CD1c-positive myeloid dendritic cell (primary cell): ENCODE measurements around the gene CCL21.

Experiments used
- DNase-seq: peaks from one replicate; pipeline ENCODE4 v3.0.0-alpha.2; 2016; ENCODE audit errors: extremely low spot score

The CCL21 gene

GRCh38 chr9:34674440-34674839, 35.5 kb downstream of the CCL21 start:
- no peak for DNase-seq

- DNase-seq = no peak
These were observed 38.6 kb downstream of the CCL21 start for GRCh38 chr9:34671307-34671706.

DNA sequence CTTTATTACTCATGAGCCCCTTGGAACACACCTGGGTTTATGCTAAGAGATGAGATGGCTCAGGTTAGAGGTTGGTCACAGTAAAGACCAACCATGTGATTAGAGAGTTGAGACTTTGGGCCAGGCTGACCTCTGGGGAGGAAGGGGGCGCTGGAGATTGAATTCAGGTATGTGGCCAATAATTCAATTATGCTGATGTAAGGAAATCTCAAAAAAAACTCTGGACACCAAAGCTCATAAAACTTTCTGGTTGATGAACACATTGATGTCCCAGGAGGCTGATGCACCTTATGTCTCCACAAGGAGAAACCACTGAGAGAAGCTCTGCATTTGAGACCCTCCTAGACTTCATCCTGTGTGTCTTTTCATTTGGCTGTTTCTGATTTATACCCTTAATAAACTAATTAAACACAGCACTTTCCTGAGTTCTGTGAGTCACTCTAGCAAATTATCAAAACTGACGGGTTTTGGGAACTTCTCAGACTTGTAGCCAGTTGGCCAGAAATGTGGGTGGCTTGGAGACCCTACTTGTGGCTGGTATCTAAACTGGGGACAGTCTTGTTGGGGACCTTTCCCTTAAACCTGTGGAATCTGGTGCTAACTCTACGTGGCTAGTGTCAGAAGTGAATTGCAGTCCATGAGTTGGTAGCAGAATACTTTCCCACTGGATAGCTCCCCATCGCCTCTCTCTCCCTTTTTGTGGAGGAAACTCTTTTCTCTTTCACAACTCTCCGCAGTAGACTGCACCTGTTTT, 40.0 kb downstream of the CCL21 start:
- no peak for DNase-seq

DNA sequence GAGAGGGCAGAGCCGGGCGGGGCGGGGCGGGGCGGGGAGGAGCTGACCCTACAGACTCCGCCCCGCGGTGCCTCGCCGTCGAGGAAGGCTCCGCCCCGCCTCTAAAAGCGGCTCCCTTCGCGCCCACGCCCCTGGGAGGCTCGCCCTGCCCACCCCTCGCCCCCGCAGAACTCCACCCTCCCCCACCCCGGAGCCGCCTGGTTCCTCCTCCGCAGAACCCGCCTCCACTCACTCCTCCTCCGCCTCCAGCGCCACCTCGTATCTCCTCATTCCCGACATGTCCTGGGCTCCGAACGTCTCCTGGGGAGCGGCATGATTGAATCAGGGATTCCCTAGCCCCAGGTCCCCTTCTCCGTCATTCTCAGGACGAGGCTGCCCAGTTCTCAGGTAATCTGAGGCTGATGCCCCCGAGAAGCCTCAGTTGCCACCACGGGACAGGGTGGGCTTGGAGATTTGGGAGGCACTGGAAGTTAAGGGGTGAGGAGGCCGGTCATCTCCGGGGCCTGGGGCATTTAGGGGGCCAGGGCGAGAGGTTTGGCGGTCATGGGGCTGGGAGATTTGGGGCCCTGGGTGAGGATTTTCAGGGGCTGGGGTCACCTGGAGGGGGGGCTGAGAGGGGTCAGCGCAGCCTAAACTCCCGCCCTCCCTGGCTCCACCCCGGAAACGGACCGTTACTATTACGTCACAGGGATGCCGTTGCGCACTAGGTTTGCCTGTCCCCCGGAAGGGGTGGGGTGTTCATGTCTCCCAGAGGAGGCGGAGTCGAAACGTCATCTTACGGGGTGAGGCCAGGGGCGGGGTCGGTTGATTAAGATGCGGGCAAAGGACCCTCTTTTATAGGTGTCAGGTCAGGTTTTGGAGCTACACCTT, 44.3 kb downstream of the CCL21 start:
- DNase-seq = peak; percentile 89

DNA sequence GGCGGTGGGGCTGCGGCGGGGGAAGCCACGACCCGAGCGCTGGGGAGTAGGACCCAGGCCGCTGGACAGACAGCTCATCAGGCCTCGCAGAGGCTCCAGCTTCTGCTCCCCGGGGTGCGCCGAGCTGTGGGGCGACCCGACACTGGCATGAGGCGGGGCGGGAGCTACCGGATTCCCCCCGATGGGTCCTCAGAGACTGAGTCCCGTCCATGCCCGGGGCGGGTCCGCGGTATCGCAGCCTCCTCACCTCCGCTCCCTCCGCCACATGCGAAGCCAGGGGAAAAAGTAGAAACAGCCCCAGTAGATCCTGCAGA, 44.9 kb downstream of the CCL21 start:
- DNase-seq = no peak

DNA sequence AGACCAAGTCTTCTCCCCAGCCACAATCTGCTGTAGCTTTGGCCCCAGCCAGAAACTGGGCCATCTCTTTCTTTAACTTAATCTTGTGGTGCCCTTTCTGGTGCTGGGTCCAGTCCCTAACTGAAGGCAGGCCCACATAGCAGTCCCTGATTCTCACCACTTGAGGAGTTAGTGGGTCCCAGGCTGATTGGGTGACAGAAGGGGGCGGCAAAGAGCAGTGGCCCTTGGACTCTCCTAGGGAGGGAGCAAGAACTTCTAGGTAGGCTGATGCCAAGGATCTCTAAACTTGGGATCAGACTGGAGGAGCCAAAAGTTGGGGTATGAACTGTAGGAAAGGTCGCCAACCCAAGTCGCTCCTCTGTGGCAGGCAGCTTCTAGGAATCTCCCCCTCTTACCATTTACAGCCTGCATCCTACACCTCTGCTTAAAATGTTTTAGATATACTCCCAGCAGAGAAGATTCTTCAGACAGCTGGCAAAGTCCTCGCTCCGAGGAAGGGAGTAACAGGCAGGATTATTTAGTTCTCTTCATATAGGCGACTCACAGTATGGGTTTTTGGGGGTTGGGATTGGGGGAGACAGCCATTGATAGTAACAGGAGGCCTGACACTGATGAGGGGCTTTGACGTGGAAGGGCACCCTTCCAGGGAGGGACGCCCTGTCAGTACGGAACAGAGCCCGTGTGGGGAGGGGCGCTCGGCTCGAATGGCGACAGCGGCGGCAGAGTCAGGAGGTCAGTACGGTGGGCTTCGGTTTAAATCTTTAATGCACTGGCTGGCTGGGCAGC, 45.5 kb downstream of the CCL21 start:
- peak; percentile 75 for DNase-seq

DNA sequence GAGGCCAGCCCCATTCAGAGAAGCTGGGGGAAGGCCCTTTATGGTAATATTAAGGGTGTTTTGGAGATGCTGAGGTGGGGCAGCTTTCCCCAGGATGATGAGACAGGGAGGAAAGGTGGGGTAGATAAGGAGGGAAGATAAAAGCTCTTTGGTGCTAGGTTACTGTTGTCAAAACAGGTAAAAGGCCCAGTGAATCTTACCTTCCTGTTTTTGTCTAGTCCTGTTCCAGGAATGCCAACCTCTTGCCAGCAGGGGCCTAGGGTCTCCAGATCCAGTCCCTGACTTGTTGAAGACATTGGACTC, 46.7 kb downstream of the CCL21 start:
- DNase-seq = no peak

- no peak for DNase-seq
These were observed 47.2 kb downstream of the CCL21 start, which contains the start of gene CCL27 for GRCh38 chr9:34662526-34663302. CCL27 (minus strand) TSS chr9:34662657; CDS start chr9:34662633, 24 bp downstream.

DNA sequence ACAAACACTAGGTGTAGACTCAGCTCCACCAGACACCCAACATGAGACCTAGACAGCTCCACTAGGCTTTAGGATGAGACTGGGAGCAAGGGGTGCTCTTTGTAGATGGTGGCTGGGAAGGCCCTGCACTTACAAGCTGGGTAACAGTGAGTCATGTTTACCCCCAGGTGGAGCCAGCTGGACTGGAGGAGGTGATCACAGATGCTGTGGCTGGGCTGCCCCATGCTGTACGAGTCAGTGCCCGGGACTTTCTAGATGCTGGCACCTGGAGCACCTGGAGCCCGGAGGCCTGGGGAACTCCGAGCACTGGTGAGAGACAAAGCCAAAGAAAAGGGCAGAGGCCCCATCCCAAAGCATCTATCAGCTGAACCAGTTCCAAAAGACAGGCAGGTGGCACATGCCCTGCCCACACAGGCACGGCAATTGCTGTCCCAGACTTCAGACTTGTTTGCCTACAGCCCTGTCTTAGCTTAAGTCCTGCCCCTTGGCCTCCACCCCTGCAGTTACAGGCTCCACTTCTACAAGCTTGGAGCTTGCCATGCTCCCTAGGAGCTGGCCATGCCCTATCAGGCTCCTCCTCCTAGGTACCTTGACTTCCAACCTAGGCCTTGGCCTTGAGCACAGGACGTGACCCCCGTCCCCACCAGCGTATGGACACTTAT, 50.2 kb downstream of the CCL21 start:
- DNase-seq = no peak
